Muscle layer of colon (tissue), 2 donors: ENCODE measurements around the gene HCN3.
"Not testable (repeated sequence)": the region's sequence is repeated elsewhere in the genome, so short reads cannot be mapped to it uniquely, and the experiment has no call there.

Experiments
- H3K27ac ChIP-seq: one replicate; pipeline ENCODE4 v1.7.0; 2013; ENCODE audit warnings: low read depth, mild to moderate bottlenecking, low read length, moderate library complexity
- H3K27me3 ChIP-seq, 2 donors: one replicate each; pipeline ENCODE4 v1.7.0; 2013; ENCODE audit warnings: low read length in 2 of 2, mild to moderate bottlenecking in 2 of 2; ENCODE audit not compliant: insufficient read depth in 2 of 2, control insufficient read depth in 1 of 2
- H3K36me3 ChIP-seq: one replicate; pipeline ENCODE4 v1.7.0; 2013; ENCODE audit warnings: mild to moderate bottlenecking, low read length; ENCODE audit not compliant: insufficient read depth
- H3K4me1 ChIP-seq: one replicate; pipeline ENCODE4 v1.7.0; 2013; ENCODE audit warnings: mild to moderate bottlenecking, low read length; ENCODE audit not compliant: insufficient read depth
- H3K4me3 ChIP-seq, 2 donors: one replicate each; pipeline ENCODE4 v1.7.0; 2013; ENCODE audit warnings: low read length in 2 of 2, low read depth in 1 of 2, mild to moderate bottlenecking in 1 of 2, moderate library complexity in 1 of 2
- H3K9ac ChIP-seq: one replicate; pipeline ENCODE4 v1.7.0; 2013; ENCODE audit warnings: low read length
- H3K9me3 ChIP-seq: one replicate; pipeline ENCODE4 v1.7.0; 2013; ENCODE audit warnings: mild to moderate bottlenecking, low read length
- donor health status: abdominal sarcoma.
- donor health status: Adenocarcinoma of cecum.

Gene HCN3

DNA sequence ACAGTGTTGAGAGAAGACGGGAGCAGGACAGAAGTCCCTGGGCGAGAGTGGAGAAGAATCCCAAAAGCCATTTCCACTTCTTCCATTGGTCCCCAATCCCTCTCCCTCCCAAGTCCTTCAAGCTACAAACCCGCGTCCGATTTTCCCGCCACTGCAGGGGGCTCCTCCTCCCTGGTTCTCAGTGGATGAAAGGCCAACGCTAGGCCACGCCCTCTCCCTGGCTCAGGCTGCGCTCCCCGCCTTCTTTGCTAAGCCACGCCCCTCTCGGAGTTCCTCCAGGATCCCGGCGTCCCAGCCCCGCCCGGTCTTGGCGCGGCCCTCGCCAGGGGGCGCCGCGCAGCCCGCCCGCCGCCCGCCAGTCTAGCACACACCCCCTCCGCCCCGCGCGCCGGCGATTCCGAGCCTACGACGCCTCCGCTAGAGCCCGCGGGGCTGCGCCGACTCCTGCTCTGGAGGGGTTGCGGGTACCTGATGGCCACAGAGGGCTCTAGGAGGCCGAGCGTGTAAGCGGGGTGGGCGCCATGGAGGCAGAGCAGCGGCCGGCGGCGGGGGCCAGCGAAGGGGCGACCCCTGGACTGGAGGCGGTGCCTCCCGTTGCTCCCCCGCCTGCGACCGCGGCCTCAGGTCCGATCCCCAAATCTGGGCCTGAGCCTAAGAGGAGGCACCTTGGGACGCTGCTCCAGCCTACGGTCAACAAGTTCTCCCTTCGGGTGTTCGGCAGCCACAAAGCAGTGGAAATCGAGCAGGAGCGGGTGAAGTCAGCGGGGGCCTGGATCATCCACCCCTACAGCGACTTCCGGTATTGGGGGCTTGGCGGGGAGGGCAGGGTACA lies at the start of gene HCN3:
HCN3 (plus strand) TSS at position 394 of the 832 bp plus-strand sequence; CDS start at position 522, 128 bp downstream.
- Histone ChIP-seq H3K36me3 (no peaks in the 10 kb centered on the region), H3K9me3 (no peaks in the 10 kb centered on the region), H3K4me1 (peaks cover 17% of the 10 kb centered on the region), H3K4me3 (peak within 1 kb of the TSS; percentile 61 to 86), H3K9ac (no peak within 1 kb of the TSS), H3K27ac (peak within 1 kb of the TSS; percentile 42), H3K27me3 (no peaks in the 10 kb centered on the region)

DNA sequence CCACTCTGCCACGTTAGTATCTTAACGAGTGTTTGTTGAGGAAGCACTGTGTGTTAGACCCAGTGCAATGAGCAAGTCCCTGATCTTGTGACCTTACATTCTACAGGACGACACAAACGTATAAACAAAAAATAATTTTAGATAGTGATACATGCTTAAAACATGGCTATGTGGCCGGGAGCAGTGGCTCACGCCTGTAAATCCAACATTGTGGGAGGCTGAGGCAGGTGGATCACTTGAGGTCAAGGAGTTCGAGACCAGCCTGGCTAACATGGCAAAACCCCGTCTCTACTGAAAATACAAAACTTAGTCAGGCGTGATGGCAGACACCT lies 49.2 kb upstream of the HCN3 start:
- peak overlapping the region; percentile 66 for H3K9ac ChIP-seq
- no peaks in the 10 kb centered on the region for H3K9me3 ChIP-seq
- H3K27ac ChIP-seq, result peak overlapping the region; percentile 62
- H3K4me3 ChIP-seq, result peak overlapping the region; percentile 36 to 75
- no peaks in the 10 kb centered on the region for H3K27me3 ChIP-seq
- peaks cover 36% of the 10 kb centered on the region for H3K4me1 ChIP-seq
- no peaks in the 10 kb centered on the region for H3K36me3 ChIP-seq

DNA sequence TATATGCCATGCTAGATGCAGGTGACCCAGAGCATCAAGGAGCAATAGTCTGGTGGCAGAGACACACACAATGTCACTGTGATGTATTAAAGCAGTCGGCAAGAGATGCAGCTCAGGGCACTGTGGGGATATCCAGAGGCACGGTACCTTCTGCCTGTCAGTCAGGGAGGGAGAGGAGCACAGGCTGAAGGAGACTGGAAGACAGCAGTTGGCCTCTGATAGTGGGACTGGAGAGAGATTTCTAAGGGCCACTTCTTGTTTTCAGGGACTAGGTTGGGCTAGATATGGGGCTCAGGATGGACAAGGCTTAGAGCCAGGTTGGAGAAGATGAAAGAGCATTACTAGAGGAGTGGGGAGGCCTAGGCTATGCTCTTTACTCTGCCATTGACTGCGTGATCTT lies 46.0 kb upstream of the HCN3 start:
- H3K36me3 ChIP-seq, H3K9me3 ChIP-seq, H3K9ac ChIP-seq, H3K27me3 ChIP-seq, H3K27ac ChIP-seq, H3K4me3 ChIP-seq: not testable (repeated sequence)
- H3K4me1 ChIP-seq, result peaks cover 29% of the 10 kb centered on the region

DNA sequence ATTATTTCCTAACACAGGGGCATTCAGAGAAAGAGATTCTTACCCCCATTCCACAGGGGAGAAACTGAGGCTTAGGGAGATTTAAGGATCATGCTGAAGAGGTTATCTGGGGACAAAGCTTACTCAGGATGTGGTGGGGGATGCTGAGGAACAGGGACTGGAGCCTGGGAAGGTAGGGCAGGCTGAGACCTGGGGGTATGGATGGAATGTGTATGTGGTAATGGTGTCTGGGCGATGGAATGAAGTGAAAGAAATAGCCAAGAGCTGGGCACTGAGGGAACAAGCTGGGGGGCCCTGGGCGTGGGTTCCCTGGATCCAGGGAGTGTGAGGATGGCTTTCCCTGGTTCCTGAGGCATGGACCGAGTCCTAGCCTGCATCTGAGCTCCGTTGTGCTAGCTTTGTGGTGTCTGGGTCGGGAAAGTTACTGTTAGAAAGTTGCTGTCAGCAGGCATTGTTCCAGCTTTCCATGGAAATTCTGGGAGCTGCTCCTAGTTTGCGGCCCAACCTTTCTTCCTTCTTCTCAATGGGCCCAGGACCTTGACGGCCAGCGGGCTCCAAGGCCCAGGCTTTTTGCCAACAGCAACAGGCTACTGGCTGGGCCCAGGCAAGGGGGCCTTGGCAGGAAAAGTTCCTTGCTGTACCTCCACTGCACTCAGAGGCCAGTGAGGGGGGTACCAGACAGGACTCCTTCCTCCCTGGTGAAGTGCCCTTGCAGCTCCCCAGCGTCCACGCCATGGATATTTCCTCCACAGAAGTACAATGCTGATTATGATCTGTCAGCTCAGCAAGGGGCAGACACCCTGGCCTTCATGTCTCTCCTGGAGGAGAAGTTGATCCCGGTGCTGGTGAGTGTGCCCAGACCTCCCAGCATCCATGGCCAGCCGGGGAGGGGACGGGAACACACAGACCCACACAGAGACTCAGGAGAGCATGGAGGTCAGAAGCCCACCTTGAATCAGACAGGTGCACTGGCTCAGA lies 45.0 kb upstream of the HCN3 start:
- not testable (repeated sequence) for H3K36me3 ChIP-seq, H3K9ac ChIP-seq, H3K4me3 ChIP-seq, H3K9me3 ChIP-seq, H3K27me3 ChIP-seq
- Histone ChIP-seq H3K4me1 (peaks cover 22% of the 10 kb centered on the region), H3K27ac (peak overlapping the region; percentile 52)

DNA sequence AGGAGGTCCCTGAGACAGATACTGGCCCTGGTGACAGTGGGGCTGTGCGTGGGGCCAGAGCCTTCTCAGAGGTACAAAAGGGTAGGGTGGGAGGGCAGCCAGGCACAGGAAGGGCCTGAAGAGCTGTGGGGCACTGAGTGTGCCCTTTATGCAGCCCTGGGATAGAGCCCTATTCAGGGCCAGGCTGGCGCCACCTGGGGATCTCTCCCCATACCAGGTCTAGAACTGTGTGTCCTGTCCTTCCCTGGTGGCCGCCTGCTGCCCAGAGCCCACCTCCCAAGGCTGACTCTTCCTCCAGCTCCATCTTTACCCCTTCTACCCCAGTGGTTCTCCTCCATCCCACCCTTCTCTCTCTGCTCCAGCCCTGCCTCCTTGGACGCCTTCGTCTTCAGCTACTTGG lies 43.8 kb upstream of the HCN3 start:
- Histone ChIP-seq H3K36me3 (peaks cover 10% of the 10 kb centered on the region), H3K4me1 (peaks cover 15% of the 10 kb centered on the region)
- H3K9ac ChIP-seq, H3K27me3 ChIP-seq, H3K9me3 ChIP-seq, H3K27ac ChIP-seq, H3K4me3 ChIP-seq: not testable (repeated sequence)

DNA sequence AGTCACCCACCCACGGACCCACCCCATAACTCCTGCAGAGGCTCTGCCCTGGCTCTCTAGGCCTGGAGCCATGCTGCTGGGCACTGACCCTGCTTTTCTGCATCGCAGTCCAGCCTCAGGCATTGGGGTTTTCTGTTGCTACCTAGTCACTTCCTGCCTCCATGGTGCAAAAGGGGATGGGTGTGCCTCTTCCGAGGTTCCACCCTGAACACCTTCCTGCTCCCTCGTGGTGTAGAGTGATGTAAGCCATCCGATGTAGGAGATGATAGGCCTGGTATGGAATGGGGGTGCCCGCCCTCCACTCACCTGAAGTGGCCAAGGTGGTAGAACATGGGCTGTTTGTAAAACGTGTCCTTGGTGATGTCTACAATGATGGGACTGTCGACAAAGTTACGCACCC lies 41.9 kb upstream of the HCN3 start:
- not testable (repeated sequence) for H3K9ac ChIP-seq, H3K4me3 ChIP-seq, H3K27me3 ChIP-seq, H3K9me3 ChIP-seq, H3K27ac ChIP-seq
- H3K36me3 ChIP-seq, result peaks cover 15% of the 10 kb centered on the region
- peaks cover 17% of the 10 kb centered on the region for H3K4me1 ChIP-seq

DNA sequence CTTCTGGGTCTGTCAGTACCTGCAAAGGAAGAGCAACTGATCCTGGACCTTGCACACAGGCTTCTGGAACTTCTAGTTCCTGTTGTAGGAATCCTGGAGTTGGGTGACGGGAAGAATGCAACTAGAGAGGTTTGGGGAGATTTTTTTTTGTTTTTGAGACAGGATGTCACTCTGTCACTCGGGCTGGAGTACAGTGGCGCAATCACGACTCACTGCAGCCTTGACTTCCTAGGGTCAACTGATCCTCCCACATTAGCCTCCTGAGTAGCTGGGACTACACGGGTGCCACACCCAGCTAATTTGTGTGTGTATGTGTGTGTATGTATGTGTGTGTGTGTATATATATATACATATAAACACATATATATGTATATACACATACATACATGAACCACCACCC lies 40.8 kb upstream of the HCN3 start:
- no peak overlapping the region for H3K27ac ChIP-seq
- no peaks in the 10 kb centered on the region for H3K9me3 ChIP-seq
- H3K27me3 ChIP-seq, result no peaks in the 10 kb centered on the region
- H3K4me3 ChIP-seq, result no peak overlapping the region
- H3K9ac ChIP-seq, result no peak overlapping the region
- H3K36me3 ChIP-seq, result peaks cover 15% of the 10 kb centered on the region
- peaks cover 23% of the 10 kb centered on the region for H3K4me1 ChIP-seq

DNA sequence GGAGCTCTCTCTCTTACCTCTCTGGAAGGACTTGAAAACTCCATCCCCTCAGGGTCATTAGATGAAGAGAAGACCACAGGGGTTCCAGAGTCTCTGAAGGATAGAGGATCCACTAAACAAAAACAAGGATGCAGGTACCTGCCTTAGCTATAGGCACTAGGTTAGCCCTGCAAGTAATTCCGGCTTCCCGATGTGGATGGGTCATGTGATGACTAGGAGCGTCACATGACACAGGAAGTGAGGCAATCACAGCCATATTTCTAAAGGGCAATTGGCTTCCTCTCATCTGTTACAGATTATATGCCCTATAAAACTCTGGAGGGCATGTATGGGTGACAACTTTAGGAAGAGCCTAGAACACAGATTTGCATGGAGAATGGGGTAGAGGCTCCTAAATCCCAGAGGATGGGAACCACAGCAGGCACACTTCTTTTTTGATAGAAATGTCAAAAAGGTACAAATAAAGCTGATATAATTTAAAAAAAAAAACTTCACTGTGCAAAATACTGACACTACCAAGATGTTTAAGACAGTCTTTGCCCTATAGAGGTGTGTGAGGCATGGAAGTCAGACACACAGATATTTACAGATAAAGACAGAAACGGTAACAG lies 36.1 kb upstream of the HCN3 start:
- no peak overlapping the region for H3K9ac ChIP-seq

DNA sequence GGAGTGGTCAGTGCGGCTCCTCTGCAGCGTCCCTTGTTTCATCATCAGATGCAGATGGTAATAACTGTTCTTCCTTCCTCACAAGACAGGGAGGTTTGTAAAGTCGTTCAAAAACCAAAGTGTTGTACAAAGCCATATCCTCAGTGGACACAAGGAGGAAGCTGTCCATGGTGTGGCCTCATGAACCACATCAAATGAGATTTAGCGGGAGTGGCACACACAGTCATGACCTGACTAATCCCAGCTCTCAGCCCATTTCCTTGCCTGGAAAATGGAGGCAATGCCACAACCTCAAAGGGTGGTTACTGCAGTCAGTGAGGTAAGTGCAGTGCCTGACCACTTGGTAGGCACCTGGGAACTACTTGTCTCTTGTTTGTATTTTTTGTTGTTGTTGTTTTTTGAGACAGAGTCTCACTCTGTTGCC lies 35.4 kb upstream of the HCN3 start:
- Histone ChIP-seq H3K4me3 (no peak overlapping the region), H3K4me1 (peaks cover 36% of the 10 kb centered on the region), H3K9me3 (no peaks in the 10 kb centered on the region), H3K36me3 (peaks cover 13% of the 10 kb centered on the region), H3K27me3 (no peaks in the 10 kb centered on the region), H3K9ac (no peak overlapping the region), H3K27ac (no peak overlapping the region)

More for the DNA sequence above, 36.1 kb upstream of the HCN3 start:
- Histone ChIP-seq H3K9me3 (no peaks in the 10 kb centered on the region), H3K27me3 (no peaks in the 10 kb centered on the region), H3K36me3 (peaks cover 15% of the 10 kb centered on the region), H3K27ac (peak overlapping the region; percentile 1), H3K4me1 (peaks cover 36% of the 10 kb centered on the region), H3K4me3 (peak overlapping the region in 1 of 2 donors; percentile 41)

DNA sequence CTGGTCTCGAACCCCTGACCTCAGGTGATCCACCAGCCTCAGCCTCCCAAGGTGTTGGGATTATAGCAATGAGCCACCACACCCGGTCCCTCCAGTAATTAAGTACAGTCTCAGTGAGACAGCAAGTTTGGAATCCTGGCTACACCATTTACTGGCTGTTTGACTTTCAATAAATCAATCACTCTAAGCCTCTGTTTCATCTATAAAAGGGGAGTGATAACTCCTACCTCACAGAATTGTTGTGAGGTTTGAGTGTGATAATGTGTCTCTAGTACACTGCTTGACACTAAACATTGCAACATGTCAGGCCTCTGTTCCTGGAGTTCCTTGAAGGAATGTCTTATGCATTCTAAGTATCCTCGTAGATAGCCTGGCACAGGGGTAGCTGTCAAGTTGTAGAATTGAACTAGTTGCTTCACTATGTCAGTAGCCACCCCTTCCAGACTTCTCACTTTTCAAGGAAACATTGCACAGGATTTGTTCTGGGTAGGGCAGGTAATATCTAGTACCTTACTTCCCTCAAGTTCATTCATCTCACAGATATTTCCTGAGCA lies 34.4 kb upstream of the HCN3 start:
- peaks cover 13% of the 10 kb centered on the region for H3K36me3 ChIP-seq
- H3K4me1 ChIP-seq, result peaks cover 36% of the 10 kb centered on the region
- peak overlapping the region; percentile 95 for H3K27ac ChIP-seq
- H3K27me3 ChIP-seq, result no peaks in the 10 kb centered on the region
- H3K9me3 ChIP-seq, result no peaks in the 10 kb centered on the region
- peak overlapping the region; percentile 58 for H3K9ac ChIP-seq
- H3K4me3 ChIP-seq, result peak overlapping the region in 1 of 2 donors; percentile 75
